H9 (cell line): ENCODE results near the gene EGFL6. TPM values are rescaled to one million over a fixed set of nuclear protein-coding genes. Genes with fewer than 3 reads are reported as not detected.
"Not testable (repeated sequence)": the region's sequence is repeated elsewhere in the genome, so short reads cannot be mapped to it uniquely, and the experiment has no call there.

Source experiments
- DNase-seq: peaks from one replicate; pipeline ENCODE4 v3.0.0-alpha.2; 2017
- H2AFZ ChIP-seq: one replicate; pipeline ENCODE4 v1.6.1; 2013; ENCODE audit warnings: mild to moderate bottlenecking, low read length, control low read depth, moderate library complexity
- H2AK5ac ChIP-seq: 2 replicates; pipeline ENCODE4 v1.6.1; 2013; ENCODE audit warnings: low read length, control low read depth, mixed read lengths; ENCODE audit not compliant: insufficient read length
- H2BK120ac ChIP-seq: one replicate; pipeline ENCODE4 v1.6.1; 2013; ENCODE audit warnings: low read depth, mild to moderate bottlenecking, low read length, control low read depth, inconsistent platforms; ENCODE audit not compliant: poor library complexity, severe bottlenecking
- H2BK12ac ChIP-seq: 2 replicates; pipeline ENCODE4 v1.6.1; 2013; ENCODE audit warnings: low read length, control low read depth, mixed read lengths, low read depth; ENCODE audit not compliant: insufficient read length
- H2BK15ac ChIP-seq: 2 replicates; pipeline ENCODE4 v1.6.1; 2013; ENCODE audit warnings: low read depth, low read length, control low read depth
- H2BK20ac ChIP-seq: one replicate; pipeline ENCODE4 v1.6.1; 2013; ENCODE audit warnings: low read depth, mild to moderate bottlenecking, low read length, control low read depth, inconsistent platforms; ENCODE audit not compliant: poor library complexity, severe bottlenecking
- H2BK5ac ChIP-seq: 2 replicates; pipeline ENCODE4 v1.6.1; 2013; ENCODE audit warnings: low read length, control low read depth, mixed read lengths; ENCODE audit not compliant: insufficient read length
- H3K14ac ChIP-seq: 2 replicates; pipeline ENCODE4 v1.6.1; 2013; ENCODE audit warnings: low read length, control low read depth; ENCODE audit not compliant: insufficient read depth
- H3K18ac ChIP-seq: 2 replicates; pipeline ENCODE4 v1.6.1; 2013; ENCODE audit warnings: low read depth, mild to moderate bottlenecking, mixed read lengths, low read length, control low read depth; ENCODE audit not compliant: insufficient read length
- H3K23ac ChIP-seq: 2 replicates; pipeline ENCODE4 v1.6.1; 2013; ENCODE audit warnings: low read length, control low read depth, mixed read lengths, low read depth; ENCODE audit not compliant: insufficient read length
- H3K23me2 ChIP-seq: 2 replicates; pipeline ENCODE4 v1.6.1; 2013; ENCODE audit warnings: low read depth, mild to moderate bottlenecking, mixed read lengths, low read length, control low read depth; ENCODE audit not compliant: insufficient read length, poor library complexity, severe bottlenecking
- H3K27ac ChIP-seq: 2 replicates; pipeline ENCODE4 v1.5.1; 2013; ENCODE audit warnings: low read length, control low read depth, mixed read lengths, low read depth; ENCODE audit not compliant: insufficient read length
- H3K27me3 ChIP-seq: 2 replicates; pipeline ENCODE4 v1.6.1; 2013; ENCODE audit warnings: low read length, control low read depth, inconsistent platforms; ENCODE audit not compliant: insufficient read depth
- H3K4ac ChIP-seq: 2 replicates; pipeline ENCODE4 v1.6.1; 2013; ENCODE audit warnings: low read depth, mild to moderate bottlenecking, control low read depth, inconsistent platforms, low read length, moderate library complexity
- H3K4me1 ChIP-seq: 2 replicates; pipeline ENCODE4 v1.6.1; 2013; ENCODE audit warnings: low read length, control low read depth, inconsistent platforms; ENCODE audit not compliant: insufficient read depth
- H3K4me2 ChIP-seq: 2 replicates; pipeline ENCODE4 v1.6.1; 2013; ENCODE audit warnings: low read length, control low read depth, mixed read lengths; ENCODE audit not compliant: insufficient read length, insufficient read depth
- H3K56ac ChIP-seq: 2 replicates; pipeline ENCODE4 v1.6.1; 2013; ENCODE audit warnings: low read depth, mild to moderate bottlenecking, mixed read lengths, low read length, control low read depth; ENCODE audit not compliant: insufficient read length
- H3K79me1 ChIP-seq: 2 replicates; pipeline ENCODE4 v1.6.1; 2013; ENCODE audit warnings: low read depth, mild to moderate bottlenecking, moderate library complexity, low read length, control low read depth, inconsistent platforms; ENCODE audit not compliant: insufficient read depth, poor library complexity, severe bottlenecking
- H3K79me2 ChIP-seq: 2 replicates; pipeline ENCODE4 v1.6.1; 2013; ENCODE audit warnings: low read length, control low read depth, inconsistent platforms; ENCODE audit not compliant: insufficient read depth
- H3K9ac ChIP-seq: 2 replicates; pipeline ENCODE4 v1.6.1; 2013; ENCODE audit warnings: low read length, control low read depth, mixed read lengths; ENCODE audit not compliant: insufficient read length; ENCODE audit errors: extremely low read depth
- H3K9me3 ChIP-seq: one replicate; pipeline ENCODE4 v1.6.1; 2013; ENCODE audit warnings: low read depth, low read length, inconsistent platforms; ENCODE audit not compliant: control insufficient read depth
- H3T11ph ChIP-seq: one replicate; pipeline ENCODE4 v1.6.1; 2013; ENCODE audit warnings: mild to moderate bottlenecking, low read length, control low read depth, inconsistent platforms
- H4K20me1 ChIP-seq: one replicate; pipeline ENCODE4 v1.6.1; 2013; ENCODE audit not compliant: control insufficient read depth, insufficient read length, insufficient read depth
- H4K5ac ChIP-seq: 2 replicates; pipeline ENCODE4 v1.6.1; 2013; ENCODE audit warnings: low read depth, mild to moderate bottlenecking, mixed read lengths, low read length, control low read depth; ENCODE audit not compliant: insufficient read length
- H4K8ac ChIP-seq: replicated peaks from 2 replicates; pipeline ENCODE4 v1.6.1; 2013; ENCODE audit warnings: low read length, control low read depth, mixed read lengths, low read depth; ENCODE audit not compliant: insufficient read length
- H4K91ac ChIP-seq: 2 replicates; pipeline ENCODE4 v1.6.1; 2013; ENCODE audit warnings: low read depth, mild to moderate bottlenecking, moderate library complexity, mixed read lengths, low read length, control low read depth; ENCODE audit not compliant: insufficient read length
- H3K27ac Mint-ChIP-seq, 3 experiments: 2 replicates in 2 of 3; 3 replicates in 1 of 3; pipeline ENCODE4 v1.8.0; 2020 to 2021; ENCODE audit warnings: mixed read lengths in 3 of 3, mild to moderate bottlenecking in 1 of 3, moderate library complexity in 1 of 3
- H3K27me3 Mint-ChIP-seq: 2 replicates; pipeline ENCODE4 v1.8.0; 2021; ENCODE audit warnings: low read depth, mild to moderate bottlenecking, moderate library complexity, mixed read lengths
- H3K36me3 Mint-ChIP-seq, 3 experiments: 2 replicates in 2 of 3; 3 replicates in 1 of 3; pipeline ENCODE4 v1.8.0; 2020 to 2021; ENCODE audit warnings: low read depth in 3 of 3, mixed read lengths in 3 of 3; ENCODE audit not compliant: insufficient read depth in 1 of 3
- H3K4me1 Mint-ChIP-seq, 2 experiments: 2 replicates each; pipeline ENCODE4 v1.8.0; 2020; ENCODE audit warnings: mixed read lengths in 2 of 2
- H3K4me3 Mint-ChIP-seq, 2 experiments: 2 replicates in 1 of 2; 3 replicates in 1 of 2; pipeline ENCODE4 v1.8.0; 2020 to 2021; ENCODE audit warnings: mild to moderate bottlenecking in 2 of 2, mixed read lengths in 2 of 2, moderate library complexity in 1 of 2
- H3K9me3 Mint-ChIP-seq, 2 experiments: 2 replicates in 1 of 2; 3 replicates in 1 of 2; pipeline ENCODE4 v1.8.0; 2020; ENCODE audit warnings: mild to moderate bottlenecking in 2 of 2, mixed read lengths in 2 of 2, moderate library complexity in 1 of 2
- WGBS: extraction: QIAGEN DNeasy Blood & Tissue Kit; methylation state at CpG from one replicate; pipeline ENCODE4 v1.1.7; 2013; ENCODE audit warnings: missing lambda C conversion rate, low lambda C conversion rate, mixed read lengths; ENCODE audit not compliant: insufficient read length; ENCODE audit errors: extremely low coverage; 5-methylcytosine and 5-hydroxymethylcytosine counted together
- total RNA-seq: library from RNA; stranded (reverse); gene quantifications from 2 replicates; pipeline ENCODE4 v1.2.1, GENCODE V29; 2021
- TF ChIP-seq, protein P1 (sequence below): fragments of 200-600 bp; sonication (generic); conservative IDR thresholded peaks from 3 replicates; pipeline ENCODE4 v1.8.0; 2021; ENCODE audit warnings: antibody characterized with exemption, mild to moderate bottlenecking

Gene EGFL6
- total RNA-seq, 1 experiment from 2014 or later: 0.94 TPM

DNA sequence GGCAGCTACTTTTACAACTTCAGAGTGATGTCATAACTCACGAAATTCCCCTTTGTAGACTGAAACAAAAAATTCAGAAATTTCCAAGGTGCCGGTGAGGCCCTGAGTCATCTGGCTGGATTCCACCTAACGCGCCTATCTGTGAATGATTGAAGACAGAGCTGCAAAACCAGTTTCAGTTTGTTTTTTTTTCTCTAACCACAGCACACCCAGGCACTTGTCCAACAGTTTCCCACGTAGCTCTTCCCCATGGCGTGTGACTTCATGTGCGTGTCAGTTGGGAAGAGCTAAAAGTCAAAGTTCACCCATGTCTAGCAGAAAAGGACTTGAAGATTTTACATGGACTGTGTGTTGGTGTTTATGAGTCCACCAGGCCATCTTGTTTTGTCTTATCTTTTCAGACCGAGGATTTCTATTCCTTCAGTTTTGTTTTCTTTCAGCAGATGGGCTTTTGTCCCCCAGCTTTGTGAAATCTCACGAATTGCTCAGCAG lies 99.9 kb downstream of the EGFL6 start:
- WGBS: no CpG with 5 or more reads among the region's 9 CpGs
- Histone ChIP-seq H3K9ac (no peak overlapping the region), H4K91ac (no peak overlapping the region), H3K23ac (no peak overlapping the region), H3K79me1 (no peaks in the 10 kb centered on the region), H3K79me2 (no peaks in the 10 kb centered on the region; the same call in 1 of the 2 replicates), H3K9me3 (no peaks in the 10 kb centered on the region), H3K14ac (no peak overlapping the region), H2AFZ (no peak overlapping the region), H3K23me2 (no peaks in the 10 kb centered on the region), H2AK5ac (no peak overlapping the region), H3K4me1 (no peaks in the 10 kb centered on the region), H3K56ac (no peak overlapping the region), H3K4me2 (no peak overlapping the region), H2BK20ac (no peak overlapping the region), H2BK5ac (no peak overlapping the region), H3T11ph (no peak overlapping the region), H4K20me1 (no peaks in the 10 kb centered on the region), H2BK15ac (no peak overlapping the region), H3K18ac (no peak overlapping the region), H4K5ac (no peak overlapping the region), H4K8ac (no peak overlapping the region), H2BK120ac (no peak overlapping the region), H3K27me3 (no peaks in the 10 kb centered on the region), H3K27ac (no peak overlapping the region), H3K4ac (no peak overlapping the region), H2BK12ac (no peak overlapping the region)
- no peak overlapping the region for H3K4me3 Mint-ChIP-seq
- H3K36me3 Mint-ChIP-seq: peaks cover 0 to 7% (median 0%) of the 10 kb centered on the region in 3 experiments; a peak in 2 of 7 replicates
- TF ChIP-seq, protein P1, sequence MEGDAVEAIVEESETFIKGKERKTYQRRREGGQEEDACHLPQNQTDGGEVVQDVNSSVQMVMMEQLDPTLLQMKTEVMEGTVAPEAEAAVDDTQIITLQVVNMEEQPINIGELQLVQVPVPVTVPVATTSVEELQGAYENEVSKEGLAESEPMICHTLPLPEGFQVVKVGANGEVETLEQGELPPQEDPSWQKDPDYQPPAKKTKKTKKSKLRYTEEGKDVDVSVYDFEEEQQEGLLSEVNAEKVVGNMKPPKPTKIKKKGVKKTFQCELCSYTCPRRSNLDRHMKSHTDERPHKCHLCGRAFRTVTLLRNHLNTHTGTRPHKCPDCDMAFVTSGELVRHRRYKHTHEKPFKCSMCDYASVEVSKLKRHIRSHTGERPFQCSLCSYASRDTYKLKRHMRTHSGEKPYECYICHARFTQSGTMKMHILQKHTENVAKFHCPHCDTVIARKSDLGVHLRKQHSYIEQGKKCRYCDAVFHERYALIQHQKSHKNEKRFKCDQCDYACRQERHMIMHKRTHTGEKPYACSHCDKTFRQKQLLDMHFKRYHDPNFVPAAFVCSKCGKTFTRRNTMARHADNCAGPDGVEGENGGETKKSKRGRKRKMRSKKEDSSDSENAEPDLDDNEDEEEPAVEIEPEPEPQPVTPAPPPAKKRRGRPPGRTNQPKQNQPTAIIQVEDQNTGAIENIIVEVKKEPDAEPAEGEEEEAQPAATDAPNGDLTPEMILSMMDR: no peak
- peak overlapping the region in 1 of 3 experiments; percentile 56; a peak in 1 of 7 replicates for H3K27ac Mint-ChIP-seq
- H3K27me3 Mint-ChIP-seq: no peaks in the 10 kb centered on the region; the same call in 1 of the 2 replicates
- no peak for DNase-seq
- 0 out of 4 replicates have a peak, but pooled peaks cover 0 to 4% of the 10 kb centered on the region in 2 experiments for H3K4me1 Mint-ChIP-seq
- peaks cover 27 to 58% of the 10 kb centered on the region in 2 experiments for H3K9me3 Mint-ChIP-seq

DNA sequence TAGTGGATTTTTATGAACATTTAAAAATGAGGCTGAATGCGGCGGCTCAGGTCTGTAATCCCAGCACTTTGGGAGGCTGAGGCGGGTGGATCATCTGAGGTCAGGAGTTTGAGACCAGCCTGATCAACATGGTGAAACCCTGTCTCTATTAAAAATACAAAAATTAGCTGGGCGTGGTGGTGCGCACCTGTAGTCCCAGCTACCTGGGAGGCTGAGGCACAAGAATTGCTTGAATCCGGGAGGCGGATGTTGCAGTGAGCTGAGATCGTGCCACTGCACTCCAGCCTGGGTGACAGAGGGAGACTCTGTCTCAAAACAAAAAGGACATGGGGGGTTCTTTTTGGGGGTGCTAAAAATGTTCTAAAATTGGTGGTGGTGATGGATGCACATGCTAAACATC lies 100.4 kb downstream of the EGFL6 start:
- not testable (repeated sequence) for H2BK12ac ChIP-seq, H3K36me3 Mint-ChIP-seq, H4K8ac ChIP-seq, H3K27me3 ChIP-seq, H2BK20ac ChIP-seq, H3K14ac ChIP-seq, H2BK120ac ChIP-seq, H3K9me3 ChIP-seq, H3K23me2 ChIP-seq, H3K27ac ChIP-seq, H3K27ac Mint-ChIP-seq, H3T11ph ChIP-seq, H2BK5ac ChIP-seq, H3K27me3 Mint-ChIP-seq, H2BK15ac ChIP-seq, H3K23ac ChIP-seq, H3K9ac ChIP-seq, H2AK5ac ChIP-seq, H3K4me2 ChIP-seq, H2AFZ ChIP-seq, H3K4ac ChIP-seq, H4K5ac ChIP-seq, H4K91ac ChIP-seq, H4K20me1 ChIP-seq, H3K4me3 Mint-ChIP-seq, H3K4me1 Mint-ChIP-seq, DNase-seq, H3K56ac ChIP-seq, H3K4me1 ChIP-seq, H3K79me1 ChIP-seq, H3K79me2 ChIP-seq, H3K18ac ChIP-seq
- WGBS: no CpG with 5 or more reads among the region's 8 CpGs
- H3K9me3 Mint-ChIP-seq: peaks cover 25 to 56% of the 10 kb centered on the region in 2 experiments
